Hypothalamus (tissue), 51 donors: ENCODE measurements around the gene BTBD16.

Experiments
- DNase-seq, 51 donors: peaks; one replicate each; lab custom pipeline; 2025; lab: John Stamatoyannopoulos, UW

The BTBD16 gene

DNA sequence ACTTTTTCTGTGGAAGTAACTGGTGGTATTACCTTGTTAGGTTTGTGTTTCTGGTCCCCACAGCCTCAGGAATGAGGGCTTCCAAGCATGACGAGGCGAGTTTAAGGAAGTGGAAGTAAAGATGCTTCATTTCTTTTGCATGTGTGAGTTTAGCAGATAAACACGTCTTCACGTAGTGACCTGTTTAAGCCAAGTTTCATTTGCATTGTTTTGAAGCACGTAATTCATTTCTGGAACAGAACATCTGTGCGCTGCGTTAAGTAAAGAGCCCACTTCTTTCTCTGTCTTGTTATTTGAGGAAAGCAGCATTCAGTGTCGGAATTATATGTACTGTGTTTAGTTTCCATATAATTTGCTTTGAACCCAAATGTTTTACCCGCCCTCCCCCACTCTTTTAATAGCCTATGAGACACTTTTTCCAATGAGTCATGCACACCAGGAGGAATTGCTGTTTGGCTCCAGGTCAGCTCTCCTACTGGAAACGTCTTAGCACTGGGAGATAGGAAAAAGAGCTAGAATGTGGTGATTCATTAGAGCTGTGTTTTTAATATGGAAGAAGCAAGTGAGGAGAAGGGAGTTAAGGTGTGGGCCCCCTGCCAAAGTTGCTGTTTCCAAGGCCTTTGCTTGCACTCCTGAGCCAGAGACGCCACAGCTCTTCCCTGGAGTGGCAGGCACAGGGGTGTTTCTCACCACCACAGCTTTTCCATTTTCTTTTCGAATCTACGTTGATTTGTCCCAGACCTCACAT is 36.7 kb downstream of the BTBD16 start:
- peak in 9 of 51 donors; percentile 13 to 61 (median 34) for DNase-seq

DNA sequence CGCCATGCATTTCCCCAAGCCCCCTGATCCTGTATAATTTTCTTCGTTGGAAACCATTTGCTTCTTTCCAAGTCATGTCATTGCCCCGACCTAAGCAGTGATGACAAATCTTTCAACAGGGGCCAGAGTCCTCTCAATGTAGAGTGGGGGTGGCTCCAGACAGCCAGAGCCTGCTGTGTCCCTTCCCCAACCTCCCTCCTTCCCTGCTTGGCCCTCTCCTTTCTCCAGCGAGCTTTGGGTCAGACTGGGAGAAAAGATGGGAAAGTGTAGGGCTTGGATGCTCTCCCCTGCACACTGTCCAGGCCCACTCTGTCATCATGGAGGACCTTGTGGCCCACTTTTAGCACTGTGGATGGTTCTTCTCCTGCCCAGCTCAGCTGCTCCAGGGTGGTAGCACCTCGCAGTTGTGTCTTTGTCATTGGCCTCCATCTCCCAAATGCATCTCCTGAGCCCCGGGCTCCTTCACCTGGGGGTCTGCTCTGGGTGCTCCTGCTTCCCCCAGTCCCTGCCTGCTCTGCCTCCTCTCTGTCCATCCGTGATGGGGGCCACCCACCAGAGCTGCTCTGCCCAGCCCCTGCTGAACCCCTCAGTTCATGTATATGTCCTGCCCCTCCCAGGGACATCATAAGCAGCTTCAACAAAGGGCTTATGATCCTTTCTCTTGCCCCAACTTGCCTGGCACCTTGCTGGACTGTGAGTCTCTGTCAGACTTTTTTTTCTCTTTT is 37.5 kb downstream of the BTBD16 start:
- no peak for DNase-seq

DNA sequence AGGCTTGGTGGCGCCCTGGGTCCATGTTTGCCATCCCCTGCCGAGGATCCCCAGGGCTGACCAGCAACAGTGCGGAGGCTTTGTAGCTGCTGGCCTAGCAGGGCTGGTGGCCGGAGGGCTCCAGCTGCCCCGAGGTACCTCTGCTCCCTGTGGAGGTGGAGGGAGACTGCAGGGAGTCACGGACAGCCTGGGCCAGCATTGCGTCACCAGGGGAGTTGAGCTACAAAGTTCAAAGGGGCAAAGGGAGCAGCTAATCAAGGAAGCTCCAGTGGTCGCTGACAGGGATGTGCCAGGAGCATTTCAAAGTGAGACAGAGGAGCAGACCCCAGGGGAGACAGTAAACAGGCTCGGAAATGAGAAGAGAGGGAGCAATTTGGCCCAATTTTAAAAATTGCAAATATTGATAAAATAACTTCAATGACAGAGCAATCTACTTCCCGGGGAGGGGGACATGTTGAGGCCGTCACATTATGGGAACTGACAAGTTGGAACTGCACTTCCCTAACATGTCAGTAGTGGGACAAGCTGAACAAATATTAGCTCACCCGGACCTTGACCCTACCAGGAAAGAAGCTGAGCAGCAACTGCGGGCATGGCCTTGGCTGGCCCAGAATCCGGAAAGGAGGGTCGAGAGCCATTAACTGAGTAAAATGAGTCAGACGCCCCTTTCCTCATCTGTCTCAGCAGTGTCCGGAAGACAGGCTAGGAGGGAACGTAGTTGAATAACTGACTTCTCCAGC is 39.4 kb downstream of the BTBD16 start:
- DNase-seq, result no peak

DNA sequence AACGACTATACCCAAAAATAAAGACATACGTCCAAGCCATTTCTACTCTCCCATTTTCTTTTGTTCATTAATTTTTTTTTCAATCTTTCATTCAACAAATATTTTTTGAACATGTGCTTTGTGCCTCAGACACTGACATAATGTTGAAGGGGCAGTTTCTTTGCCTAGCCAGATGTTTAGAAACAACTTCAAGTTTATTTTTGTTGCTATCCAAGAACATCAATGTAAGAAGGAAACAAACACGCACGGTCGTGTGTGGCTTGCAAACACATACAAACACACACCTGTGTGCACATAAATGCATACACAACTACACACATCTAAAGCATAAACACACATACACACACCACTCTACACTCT is 39.9 kb downstream of the BTBD16 start:
- no peak for DNase-seq

DNA sequence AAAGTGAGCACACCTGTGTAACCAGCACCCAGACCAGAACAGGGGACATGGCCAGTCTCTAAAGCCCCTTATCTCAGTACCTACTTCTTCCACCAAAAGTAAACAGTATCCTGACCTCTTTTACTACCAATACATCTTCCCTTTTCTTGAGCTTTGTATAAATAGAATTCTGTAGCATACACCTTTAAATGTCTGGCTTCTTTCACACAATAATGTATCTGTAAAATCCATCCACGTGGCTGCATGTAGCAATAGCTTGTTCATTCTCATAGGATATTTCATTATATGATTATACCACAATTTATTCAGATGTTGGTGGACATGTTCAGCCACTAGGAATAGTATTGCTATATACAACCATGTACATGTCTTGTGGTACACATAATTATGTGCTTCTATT is 40.6 kb downstream of the BTBD16 start:
- no peak for DNase-seq

DNA sequence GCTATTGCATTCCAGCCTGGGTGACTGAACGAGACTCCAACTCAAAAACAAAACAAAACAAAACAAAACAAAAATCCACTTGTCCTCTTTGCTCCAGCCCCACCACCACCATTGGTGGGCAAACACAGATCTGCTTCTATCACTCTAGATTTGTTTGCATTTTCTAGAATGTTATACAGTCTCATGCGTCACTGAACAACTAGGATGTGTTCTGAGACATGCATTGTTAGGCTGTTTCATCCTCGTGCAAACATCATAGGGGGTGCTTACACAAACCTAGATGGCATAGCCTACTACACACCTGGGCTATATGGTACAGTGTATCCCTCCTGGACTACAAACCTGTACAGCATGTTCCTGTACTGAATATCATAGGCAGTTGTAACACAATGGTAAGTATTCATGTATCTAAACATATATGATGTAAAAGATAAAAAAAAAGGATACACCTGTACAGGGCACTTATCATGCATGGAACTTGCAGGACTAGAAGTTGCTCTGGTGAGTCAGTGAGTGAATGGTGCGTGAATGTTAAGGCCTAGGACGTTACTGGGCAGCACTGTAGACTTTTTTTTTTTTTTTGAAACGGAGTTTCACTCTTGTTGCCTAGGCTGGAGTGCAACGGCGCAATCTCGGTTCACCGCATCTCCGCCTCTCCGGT is 45.3 kb downstream of the BTBD16 start:
- no peak for DNase-seq

DNA sequence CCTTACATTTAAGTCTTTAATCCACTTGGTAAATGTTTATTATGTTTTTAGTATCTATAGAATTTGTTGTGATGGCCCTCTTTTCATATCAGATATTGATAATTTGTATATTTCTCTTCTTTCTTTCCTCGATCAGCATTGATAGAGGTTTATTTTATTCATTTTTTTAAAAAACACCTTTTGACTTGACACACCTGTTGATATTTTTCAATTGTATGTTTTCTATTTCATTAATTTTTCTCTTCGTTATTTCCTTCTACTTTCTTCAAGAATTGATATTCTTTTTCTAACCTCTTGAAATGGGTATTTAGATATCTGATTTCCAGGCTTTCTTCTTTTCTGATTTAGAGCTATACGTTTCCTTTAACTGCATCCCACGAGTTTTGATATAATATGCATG is 50.9 kb downstream of the BTBD16 start:
- no peak for DNase-seq

DNA sequence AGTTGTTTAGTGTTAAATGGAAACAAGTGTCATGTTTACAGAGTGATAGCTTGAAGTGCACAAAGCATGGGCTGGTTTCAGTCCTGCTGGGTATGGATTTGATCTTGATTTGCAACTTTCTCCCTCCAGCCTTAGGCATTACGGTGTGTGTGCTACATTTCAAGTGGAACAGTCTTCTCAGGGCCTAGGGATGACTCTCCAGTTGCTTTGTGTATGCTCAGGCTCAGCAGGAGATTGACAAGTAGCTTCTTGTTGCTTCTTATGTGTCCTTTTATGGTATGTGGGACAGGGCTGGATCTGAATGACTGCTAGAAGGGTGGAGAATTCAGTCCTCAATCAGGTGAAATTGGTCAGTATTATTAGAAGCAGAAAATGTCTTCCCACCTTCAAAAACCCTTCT is 52.1 kb downstream of the BTBD16 start:
- DNase-seq, result no peak

DNA sequence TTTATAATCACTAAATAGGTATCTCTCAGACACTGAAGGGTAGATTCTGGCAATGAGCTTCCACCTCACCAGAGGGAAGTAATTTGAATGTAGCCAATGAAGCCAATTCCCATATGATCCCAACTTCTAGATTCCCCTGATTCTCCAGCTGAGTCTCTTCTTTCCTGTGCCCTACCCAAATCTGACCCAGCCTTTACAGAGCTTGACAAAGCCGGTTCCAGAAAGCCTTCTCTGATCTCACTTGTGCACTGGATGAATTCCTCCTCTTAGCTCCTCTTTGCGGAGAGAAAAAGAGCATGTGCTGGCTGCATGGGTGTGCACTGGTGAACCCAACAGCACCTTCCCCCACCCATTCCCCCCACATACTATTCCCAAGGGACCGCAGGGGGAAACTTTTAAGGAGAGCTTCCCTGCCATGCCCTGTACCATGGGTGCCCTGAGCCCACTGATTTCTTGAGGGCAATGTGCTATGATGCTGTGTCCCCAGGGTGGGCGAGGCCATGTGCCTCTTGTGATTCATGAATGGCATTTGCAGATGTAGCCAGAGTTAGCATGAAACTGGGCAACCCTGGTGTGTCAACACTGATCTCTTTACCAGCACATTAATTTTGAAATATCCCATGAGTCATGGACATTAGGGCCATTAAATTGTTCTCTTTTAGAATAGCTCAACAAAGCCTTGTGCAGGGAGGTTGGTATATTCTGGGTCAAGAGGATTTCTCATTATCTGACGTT is 53.0 kb downstream of the BTBD16 start:
- DNase-seq, result no peak

DNA sequence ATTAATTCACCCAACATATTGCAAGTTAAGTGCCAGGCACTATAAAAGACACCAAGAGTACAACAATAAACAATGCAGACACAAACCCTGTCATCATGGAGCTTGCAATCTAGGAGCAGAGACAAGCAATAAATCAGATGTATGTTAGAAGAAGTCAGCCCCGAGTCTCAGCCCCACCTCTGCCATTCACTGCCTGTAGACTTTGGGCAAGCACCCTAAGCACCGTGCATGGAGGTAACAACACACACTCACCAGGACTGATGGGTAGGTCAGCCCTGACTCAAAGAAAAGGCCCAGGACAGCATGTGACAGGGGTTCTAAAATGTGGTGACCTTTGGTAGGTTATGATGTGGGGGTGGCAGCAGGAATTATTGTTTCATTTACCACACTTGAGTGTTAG is 54.1 kb downstream of the BTBD16 start:
- no peak for DNase-seq

DNA sequence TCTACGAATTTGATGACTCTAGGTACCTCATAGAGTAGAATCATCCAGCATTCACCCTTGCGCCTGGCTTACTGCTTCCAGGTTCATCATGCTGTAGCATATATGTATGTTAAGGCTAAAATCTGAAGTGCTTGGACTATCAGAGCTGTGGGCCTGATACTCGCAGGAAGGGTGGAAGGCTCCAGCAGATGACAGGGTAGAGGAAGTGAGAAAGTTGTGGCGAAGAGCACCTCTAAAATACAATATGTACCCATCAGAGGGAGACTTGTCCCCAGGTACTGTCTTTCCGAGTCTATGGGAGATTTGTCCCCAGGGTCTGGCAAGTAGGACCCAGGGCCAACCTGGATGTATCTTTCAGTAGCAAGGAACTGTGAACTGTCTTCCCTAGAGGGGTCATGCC is 55.3 kb downstream of the BTBD16 start:
- no peak for DNase-seq

DNA sequence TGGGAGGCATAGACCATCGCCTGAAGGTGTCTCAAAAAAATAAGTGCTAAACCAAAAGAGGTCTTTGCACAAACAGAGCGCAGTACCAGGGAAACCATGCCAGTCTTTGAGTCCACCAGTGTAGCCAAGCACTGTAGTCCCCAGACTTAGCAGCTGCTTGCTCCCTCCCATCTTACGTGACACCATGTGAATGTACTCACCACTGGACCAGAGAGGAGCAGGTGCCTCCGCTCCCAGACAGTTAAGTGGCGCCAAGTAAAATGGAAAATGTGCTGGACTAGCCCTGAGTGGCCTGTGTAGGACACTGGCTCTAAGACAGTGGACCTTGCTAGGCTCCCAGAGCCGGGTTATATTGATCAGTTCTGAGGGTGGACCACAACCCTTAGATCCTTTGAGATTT is 55.7 kb downstream of the BTBD16 start:
- no peak for DNase-seq

DNA sequence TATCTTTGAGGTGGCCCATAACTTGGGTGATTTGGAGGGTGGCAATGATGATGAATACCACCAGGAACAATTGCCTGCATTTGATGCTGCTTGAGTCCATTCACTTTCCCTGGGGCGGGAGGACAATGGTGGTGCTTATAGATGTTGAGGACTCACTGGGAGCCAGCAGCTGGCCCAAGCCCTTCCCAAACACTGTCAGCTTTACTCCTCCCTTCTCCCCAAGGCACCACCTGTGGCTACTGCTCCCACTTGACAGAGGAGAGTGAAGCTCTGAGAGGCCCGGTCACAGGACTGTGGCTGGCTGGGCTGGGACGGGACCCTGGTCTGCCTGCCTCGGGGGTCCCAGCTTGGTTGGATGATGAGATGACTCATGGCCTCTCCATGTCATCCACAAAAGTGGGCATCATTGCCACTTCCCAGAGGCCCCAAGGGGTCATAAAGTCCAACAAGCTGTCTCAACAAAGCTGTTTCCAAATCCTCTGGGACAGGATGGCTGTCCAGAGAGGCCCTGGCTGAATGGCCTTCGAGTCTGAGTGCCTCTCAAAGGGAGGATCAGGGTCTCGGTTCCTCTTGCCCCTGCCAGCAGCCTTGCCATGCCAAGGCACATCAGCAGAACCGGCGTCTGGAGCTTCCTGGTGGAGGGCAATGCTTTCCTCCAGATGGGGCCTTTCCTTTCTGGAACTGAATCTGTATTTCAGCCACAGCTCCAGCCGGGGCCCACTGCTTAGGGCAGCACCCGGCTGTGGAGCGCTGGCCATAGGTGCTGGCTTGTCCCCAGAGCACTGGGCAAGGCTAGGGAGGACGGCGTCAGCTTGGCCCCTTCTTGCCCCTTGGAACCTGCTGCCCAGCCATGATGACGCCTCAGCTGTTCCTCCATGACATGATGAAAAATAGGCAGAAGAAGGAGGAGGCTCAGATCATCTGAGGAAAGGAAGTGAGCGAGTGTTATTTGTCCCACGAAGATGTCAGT is 56.4 kb downstream of the BTBD16 start:
- DNase-seq, result no peak

DNA sequence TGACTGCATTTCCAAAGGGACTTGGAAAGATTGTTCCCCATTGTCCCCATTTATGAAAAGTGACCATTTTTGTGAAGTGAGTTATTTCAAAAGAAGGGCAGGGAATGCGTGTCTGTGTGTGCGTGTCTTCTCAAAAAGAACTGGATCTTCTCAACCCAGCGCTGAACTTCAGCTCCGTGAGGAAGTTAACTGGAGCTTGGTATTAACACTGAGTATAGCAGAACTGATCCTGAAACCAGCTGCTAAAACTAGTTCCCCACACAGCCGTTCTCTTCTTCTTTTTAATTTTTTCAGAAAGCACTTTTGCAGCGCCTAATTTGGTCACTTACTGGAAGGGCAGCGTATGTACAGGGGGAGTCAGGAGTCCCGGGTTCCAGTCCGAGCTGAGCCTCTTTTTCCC is 57.6 kb downstream of the BTBD16 start:
- peak in 1 of 51 donors; percentile 14 for DNase-seq

DNA sequence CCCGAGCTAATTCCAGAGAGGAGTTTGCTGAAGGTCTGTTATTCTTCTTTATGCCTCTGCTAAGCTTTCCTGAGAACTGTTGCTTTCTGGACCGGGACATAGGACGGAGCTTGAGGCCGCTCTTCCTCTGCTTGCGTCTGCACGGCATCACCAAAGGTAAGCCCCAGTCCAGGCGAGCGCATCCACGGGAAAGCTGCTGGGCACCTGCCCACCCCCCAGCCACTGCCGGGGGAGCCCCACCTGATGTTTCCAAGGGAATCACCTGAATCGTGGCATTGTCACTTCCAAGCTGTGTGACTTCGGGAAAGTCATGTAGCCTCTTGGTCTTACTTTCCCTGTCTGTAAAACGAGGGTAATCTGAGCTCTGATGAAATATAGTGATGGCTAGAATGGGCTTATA is 58.3 kb downstream of the BTBD16 start:
- DNase-seq, result no peak

DNA sequence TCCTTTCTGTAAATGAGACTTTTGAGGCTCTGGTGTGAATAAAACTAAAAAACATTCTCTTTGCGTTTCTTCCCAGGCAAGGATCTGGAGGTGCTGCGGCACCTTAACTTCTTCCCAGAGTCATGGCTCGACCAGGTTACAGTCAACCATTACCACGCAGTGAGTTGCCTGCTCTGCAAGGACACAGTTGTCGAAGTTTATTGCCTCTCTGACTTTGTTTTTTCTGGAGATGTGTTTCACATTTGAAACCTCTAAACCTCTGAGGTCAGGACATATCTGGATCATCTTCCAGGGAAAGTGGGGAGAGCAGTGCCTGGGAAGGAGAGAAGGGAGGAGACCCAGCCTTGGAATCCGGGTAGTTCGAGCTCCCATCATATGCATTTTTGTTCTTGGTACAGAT is 60.0 kb downstream of the BTBD16 start:
- no peak for DNase-seq

DNA sequence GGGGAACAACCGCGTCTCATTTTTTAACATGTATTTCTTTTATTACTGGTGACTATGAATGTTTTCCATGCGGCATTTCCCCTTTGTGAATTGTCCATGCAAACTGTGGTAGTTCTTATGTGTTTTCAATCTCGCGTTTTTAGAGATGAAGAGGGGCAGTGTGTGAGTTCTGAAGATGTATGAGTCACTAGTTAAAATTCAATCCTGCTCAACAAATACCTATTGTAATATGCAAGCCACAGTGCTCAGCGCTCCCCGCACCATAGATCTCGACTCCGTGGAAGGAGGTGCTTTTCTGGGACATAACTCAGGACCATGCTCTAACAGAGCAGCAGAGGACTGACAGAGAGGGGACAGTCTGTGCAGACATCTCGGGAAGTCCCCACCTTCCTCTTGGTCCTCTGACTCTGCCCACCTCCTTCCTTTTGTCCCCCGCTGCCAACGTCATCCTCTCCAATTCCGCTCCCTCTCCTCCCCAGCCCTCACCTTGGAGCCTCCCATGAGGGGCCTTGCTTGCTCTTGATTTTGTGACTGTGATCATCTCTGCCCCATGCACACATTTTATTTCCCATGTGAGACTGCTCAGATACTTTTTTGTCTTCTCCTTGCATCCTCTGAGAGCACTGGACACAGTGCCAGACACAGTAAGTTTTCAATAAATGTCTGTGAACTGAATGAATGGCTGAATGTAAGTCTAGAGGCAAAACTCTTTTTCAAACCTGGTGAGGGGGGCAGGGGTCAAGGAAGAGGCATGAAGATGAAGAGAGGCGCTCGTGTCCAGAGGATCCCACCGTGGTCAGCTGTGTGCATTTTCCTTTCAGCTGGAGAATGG is 60.7 kb downstream of the BTBD16 start:
- peak in 26 of 51 donors; percentile 7 to 79 (median 33) for DNase-seq

DNA sequence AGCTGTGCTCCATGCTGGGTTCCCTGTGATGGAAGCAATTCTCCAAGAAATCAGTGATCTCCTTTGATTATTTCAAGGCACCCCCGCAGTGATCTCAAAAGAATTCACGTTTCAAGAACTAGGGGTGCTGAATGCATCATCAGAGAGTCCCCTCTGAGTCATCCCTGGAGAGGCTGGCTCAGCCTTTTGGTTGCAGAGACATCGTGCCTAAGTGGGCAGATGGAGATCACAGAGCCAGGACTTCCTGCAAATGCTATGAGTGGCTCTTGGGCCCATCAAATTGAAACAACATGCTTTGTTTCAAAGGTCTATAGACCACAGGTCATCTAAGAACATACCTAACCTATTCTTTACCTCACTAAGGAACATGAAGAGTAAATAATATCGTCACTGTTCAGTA is 61.9 kb downstream of the BTBD16 start:
- peak in 1 of 51 donors; percentile 6 for DNase-seq
